Ishikawa (cell line): ENCODE measurements around the gene ATRX.

Experiments
- CEBPB ChIP-seq: IDR thresholded peaks from 2 replicates; pipeline ENCODE4 v1.6.1; 2012
- CREB1 ChIP-seq: IDR thresholded peaks from 2 replicates; pipeline ENCODE4 v1.6.1; 2012; ENCODE audit warnings: low read depth
- EP300 ChIP-seq: IDR thresholded peaks from 2 replicates; pipeline ENCODE4 v1.6.1; 2012; ENCODE audit warnings: borderline replicate concordance
- FOXM1 ChIP-seq: IDR thresholded peaks from 2 replicates; pipeline ENCODE4 v1.6.1; 2012; ENCODE audit warnings: low read depth, borderline replicate concordance
- RAD21 ChIP-seq: IDR thresholded peaks from 2 replicates; pipeline ENCODE4 v1.6.1; 2012; ENCODE audit warnings: low read depth
- TAF1 ChIP-seq: IDR thresholded peaks from 2 replicates; pipeline ENCODE4 v1.6.1; 2012; ENCODE audit warnings: low read depth, mild to moderate bottlenecking
- TEAD4 ChIP-seq: IDR thresholded peaks from 2 replicates; pipeline ENCODE4 v1.6.1; 2012
- ZBTB7A ChIP-seq: IDR thresholded peaks from 2 replicates; pipeline ENCODE4 v1.6.1; 2012; ENCODE audit warnings: low read depth
- TF ChIP-seq, protein P1 (sequence below): IDR thresholded peaks from 2 replicates; pipeline ENCODE4 v1.6.1; 2012; ENCODE audit warnings: low read depth, mild to moderate bottlenecking

DNA sequence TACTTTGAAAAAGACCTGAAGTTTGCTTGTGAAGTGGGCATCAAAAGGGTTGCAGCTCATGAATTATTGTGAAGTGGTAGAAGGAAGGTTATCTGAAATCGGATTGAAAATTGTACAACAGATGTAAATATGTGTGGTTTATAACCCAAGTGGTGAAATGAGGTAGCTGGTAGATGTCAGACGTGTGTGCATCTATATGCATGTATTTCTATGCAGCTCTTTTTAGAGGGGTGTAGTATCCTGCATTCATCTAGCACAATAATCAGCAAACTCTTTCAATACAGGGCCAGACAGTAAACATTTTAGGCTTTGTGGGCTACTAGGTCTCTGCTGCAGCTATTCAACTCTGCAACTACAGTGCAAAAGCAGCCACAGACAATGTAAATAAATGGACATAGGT, 9.4 kb downstream of the ATRX start:
- TF ChIP-seq CEBPB (no peak), EP300 (no peak), RAD21 (no peak), TEAD4 (no peak), CREB1 (no peak), TAF1 (no peak), FOXM1 (no peak), ZBTB7A (no peak)
- TF ChIP-seq, protein P1, sequence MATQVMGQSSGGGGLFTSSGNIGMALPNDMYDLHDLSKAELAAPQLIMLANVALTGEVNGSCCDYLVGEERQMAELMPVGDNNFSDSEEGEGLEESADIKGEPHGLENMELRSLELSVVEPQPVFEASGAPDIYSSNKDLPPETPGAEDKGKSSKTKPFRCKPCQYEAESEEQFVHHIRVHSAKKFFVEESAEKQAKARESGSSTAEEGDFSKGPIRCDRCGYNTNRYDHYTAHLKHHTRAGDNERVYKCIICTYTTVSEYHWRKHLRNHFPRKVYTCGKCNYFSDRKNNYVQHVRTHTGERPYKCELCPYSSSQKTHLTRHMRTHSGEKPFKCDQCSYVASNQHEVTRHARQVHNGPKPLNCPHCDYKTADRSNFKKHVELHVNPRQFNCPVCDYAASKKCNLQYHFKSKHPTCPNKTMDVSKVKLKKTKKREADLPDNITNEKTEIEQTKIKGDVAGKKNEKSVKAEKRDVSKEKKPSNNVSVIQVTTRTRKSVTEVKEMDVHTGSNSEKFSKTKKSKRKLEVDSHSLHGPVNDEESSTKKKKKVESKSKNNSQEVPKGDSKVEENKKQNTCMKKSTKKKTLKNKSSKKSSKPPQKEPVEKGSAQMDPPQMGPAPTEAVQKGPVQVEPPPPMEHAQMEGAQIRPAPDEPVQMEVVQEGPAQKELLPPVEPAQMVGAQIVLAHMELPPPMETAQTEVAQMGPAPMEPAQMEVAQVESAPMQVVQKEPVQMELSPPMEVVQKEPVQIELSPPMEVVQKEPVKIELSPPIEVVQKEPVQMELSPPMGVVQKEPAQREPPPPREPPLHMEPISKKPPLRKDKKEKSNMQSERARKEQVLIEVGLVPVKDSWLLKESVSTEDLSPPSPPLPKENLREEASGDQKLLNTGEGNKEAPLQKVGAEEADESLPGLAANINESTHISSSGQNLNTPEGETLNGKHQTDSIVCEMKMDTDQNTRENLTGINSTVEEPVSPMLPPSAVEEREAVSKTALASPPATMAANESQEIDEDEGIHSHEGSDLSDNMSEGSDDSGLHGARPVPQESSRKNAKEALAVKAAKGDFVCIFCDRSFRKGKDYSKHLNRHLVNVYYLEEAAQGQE: no peak
